Cardiac ventricle fibroblast (primary cell): ENCODE results near the gene PDCD11. TPM values are rescaled to one million over a fixed set of nuclear protein-coding genes. Genes with fewer than 3 reads are reported as not detected.

ENCODE experiments used
- total RNA-seq: library from RNA; depleted of rRNA; stranded (reverse); fragments of >200 nt; gene quantifications from 2 replicates; pipeline ENCODE4 v1.2.3, GENCODE V29; 2015

Gene PDCD11, protein sequence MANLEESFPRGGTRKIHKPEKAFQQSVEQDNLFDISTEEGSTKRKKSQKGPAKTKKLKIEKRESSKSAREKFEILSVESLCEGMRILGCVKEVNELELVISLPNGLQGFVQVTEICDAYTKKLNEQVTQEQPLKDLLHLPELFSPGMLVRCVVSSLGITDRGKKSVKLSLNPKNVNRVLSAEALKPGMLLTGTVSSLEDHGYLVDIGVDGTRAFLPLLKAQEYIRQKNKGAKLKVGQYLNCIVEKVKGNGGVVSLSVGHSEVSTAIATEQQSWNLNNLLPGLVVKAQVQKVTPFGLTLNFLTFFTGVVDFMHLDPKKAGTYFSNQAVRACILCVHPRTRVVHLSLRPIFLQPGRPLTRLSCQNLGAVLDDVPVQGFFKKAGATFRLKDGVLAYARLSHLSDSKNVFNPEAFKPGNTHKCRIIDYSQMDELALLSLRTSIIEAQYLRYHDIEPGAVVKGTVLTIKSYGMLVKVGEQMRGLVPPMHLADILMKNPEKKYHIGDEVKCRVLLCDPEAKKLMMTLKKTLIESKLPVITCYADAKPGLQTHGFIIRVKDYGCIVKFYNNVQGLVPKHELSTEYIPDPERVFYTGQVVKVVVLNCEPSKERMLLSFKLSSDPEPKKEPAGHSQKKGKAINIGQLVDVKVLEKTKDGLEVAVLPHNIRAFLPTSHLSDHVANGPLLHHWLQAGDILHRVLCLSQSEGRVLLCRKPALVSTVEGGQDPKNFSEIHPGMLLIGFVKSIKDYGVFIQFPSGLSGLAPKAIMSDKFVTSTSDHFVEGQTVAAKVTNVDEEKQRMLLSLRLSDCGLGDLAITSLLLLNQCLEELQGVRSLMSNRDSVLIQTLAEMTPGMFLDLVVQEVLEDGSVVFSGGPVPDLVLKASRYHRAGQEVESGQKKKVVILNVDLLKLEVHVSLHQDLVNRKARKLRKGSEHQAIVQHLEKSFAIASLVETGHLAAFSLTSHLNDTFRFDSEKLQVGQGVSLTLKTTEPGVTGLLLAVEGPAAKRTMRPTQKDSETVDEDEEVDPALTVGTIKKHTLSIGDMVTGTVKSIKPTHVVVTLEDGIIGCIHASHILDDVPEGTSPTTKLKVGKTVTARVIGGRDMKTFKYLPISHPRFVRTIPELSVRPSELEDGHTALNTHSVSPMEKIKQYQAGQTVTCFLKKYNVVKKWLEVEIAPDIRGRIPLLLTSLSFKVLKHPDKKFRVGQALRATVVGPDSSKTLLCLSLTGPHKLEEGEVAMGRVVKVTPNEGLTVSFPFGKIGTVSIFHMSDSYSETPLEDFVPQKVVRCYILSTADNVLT (N-terminal part only)
- total RNA-seq, result 18.3 and 18.5 TPM in 2 replicates

DNA sequence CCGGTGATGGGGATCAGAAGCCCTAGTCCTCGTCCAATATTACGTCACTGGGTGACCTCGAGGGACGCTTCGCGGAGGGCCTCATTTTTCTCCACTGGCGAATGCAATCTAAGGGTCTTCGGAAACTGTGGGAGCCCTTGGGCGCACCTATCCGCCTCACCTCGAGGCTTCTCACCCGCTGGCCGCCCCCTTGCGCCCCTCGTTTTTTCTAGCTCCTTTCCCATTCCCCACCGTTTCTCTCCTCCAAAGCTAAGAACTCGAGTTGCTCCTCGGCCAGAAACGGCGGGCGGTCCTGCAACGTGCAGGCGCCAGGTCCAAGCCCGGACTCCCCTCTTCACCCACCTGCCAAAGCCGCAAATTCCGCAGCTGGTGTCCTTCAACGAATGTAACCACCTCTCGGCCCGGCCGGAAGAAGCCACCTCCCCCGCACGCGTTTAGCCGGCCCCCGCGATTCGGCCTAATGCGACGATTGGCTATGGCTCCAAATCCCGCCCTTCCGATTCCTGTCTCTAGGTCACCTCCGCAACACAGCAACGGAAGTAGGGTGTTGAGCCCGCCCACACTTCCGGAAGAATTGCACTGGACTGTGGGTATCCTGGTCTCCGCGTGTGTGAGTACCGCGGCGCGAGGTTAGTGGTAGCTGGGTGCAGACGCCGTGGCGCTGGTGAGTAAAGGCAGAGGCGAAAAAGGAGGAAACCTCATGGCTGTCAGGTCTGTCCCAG, at the start of gene PDCD11, which contains the start of gene ATP5MK:
Gene PDCD11 (plus strand): TSS at position 560 of the 722 bp plus-strand sequence. CDS start 1,801 bp downstream, outside the sequence.
Gene ATP5MK (minus strand): TSS at position 409 of the 722 bp plus-strand sequence. CDS start 4,018 bp downstream, outside the sequence.

DNA sequence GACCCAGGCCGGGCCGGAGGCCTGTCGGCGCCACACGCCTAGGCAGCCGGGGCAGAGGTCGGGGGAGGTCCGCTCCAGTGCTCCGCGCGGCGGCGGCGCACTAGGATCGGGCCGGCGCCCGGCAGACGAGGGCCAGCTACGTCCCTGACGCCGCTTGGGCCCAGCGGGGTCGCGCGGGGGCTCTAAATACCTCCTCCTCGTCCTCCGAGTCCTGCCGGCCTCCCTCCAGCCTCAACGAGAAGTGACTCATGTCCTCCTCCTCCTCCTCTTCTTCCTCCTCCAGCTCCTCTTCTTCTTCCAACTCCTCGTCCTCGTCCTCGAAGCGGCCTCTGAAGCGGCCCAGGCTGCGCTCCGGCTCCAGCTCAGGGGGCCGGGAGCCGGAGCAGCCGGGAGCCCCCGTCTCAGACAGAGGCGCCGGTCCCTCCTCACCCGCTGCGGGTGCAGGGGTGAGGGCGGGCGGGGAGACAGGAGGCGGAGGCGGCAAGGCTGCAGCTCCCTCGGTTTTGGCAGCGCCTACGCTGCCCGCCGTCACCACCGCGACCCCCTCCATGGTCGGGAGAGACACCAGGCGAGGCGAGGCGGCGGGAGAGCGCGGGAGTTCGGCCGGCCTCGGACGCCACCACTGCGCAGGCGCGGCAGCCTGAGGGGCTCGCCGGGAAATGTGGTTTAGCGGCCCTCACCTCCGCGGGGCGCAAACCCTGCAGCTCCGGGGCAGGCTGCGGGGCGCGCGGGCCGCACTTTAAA, 45.7 kb upstream of the PDCD11 start, which contains the start of gene PCGF6:
Gene PCGF6 (minus strand): TSS at position 624 of the 744 bp plus-strand sequence. CDS start 74 bp downstream, at position 550.

DNA sequence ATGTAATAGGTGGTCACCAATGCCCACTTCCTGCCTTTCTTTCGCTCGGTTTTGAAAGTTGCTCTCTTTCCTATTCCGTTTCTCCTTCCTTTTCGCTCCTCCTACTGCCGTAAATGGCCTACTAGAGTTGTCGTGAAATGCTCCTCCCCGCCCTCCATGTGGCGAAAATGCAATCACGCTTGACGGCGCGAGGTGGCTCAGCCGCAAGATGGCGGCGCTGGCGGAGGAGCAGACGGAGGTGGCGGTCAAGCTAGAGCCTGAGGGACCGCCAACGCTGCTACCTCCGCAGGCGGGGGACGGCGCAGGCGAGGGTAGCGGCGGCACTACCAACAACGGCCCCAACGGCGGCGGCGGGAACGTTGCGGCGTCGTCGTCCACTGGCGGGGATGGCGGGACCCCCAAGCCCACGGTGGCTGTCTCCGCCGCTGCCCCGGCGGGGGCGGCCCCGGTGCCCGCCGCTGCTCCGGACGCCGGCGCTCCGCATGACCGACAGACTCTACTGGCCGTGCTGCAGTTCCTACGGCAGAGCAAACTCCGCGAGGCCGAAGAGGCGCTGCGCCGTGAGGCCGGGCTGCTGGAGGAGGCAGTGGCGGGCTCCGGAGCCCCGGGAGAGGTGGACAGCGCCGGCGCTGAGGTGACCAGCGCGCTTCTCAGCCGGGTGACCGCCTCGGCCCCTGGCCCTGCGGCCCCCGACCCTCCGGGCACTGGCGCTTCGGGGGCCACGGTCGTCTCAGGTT, 28.5 kb upstream of the PDCD11 start, which contains the start of gene TAF5:
Gene TAF5 (plus strand): TSS at position 195 of the 737 bp plus-strand sequence. CDS start 14 bp downstream, at position 209.

DNA sequence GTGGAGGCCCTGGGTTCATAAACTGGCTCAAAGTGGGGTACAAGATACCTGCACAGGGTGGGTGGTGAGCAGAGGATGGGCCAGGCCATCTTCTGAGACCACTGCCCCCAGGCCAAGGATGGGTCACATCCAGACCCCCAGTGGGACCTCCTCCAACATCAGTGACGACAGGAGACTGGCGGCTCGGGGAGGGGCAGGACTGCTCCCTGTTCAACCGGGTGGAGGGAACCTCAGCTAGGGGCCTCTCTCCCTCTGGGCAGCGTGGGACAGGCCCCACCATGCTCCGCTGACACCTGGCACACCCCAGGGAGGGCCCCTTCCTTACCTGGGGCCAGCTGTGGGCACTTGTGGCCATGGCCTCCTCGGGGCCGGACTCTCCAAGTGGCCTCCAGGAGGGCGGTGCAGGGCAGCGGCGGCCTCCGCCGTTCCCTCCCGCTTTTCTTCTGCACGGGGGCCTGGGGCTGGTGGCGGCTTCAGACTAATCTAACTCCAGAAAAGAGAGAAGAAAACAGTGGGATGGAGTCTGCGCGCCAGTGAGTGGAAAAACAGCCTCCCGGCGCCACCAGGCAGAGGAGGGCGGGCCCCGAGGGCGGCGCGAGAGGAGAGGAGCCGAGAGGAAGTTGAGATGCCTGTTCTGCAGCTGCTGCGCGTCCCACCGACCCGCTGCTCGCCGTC, 55.5 kb downstream of the PDCD11 start, which contains the start of gene CALHM2:
Gene CALHM2 (minus strand): TSS at position 540 of the 675 bp plus-strand sequence. CDS start 2,429 bp downstream, outside the sequence.

DNA sequence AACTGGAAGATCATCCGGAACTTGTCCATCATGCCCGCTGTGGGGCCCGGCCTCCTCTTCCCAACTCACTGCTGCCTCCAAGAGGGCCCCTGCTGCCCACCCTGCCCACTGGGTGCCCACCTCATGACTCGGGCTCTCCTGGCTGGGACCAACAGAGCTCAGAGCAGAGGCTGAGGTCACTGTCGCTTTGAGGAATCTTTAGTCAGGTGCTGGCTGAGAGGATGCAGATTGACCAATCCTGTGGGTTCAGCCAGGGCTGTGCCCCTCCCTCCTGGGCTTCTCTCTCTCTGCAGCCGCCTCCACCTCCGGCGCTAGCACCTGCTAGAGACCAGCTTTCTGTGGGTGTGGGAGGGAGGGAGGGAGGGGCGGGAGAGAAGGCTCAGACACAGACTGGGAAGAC, 62.3 kb downstream of the PDCD11 start, which contains the start of gene CALHM1:
Gene CALHM1 (minus strand): TSS at position 181 of the 400 bp plus-strand sequence. CDS start 149 bp downstream, at position 32.

DNA sequence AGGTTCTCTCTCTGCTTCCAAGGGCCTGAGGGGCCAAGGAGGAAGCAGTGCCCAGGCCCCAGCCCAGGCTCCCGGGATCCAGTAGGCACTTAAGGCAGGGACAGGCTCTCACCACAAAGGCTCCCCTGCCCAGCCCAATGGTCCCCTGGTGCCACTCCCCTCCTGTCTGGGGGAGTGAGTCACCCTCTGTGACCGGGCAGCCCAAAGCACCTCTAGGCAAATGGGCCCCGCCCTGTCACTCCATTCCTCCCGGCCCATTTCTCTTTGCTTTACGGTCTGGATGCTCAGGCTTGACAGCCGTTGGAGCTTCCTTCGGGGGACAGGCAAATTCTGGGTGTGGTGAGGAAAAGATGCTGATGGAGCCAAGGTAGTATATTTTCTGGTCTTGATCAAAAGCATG, 82.7 kb downstream of the PDCD11 start, which contains the start of gene CALHM3:
Gene CALHM3 (minus strand): TSS at position 106 of the 400 bp plus-strand sequence. CDS start 208 bp downstream, outside the sequence.

DNA sequence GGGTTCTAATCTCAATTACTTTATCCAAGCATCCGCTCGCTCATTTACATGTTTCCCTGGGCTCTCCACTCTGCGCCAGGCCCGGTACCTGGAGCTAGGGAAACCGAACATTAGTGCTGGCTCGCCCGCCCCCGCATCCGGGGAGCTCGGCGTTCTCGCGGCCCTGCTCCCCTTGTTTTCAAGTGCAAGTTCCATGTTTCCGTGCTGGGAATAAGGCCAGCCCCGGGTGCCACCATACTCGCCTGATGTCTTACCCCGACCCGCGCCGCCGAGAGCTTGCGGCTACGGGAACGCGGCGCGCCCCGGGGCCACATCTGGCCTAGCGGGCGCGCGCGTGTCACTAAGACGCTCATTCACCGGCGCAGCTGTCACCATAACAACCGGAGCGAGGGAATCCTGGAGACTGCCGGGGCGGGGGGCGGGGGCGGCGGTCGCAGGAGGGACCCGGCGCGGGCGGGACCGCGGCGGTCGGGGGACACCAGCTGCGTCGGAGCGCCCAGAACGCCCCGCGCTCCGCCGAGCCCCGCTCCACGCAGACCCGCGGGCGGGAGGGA, 97.0 kb downstream of the PDCD11 start, which contains the start of gene NEURL1:
Gene NEURL1 (plus strand): TSS at position 344 of the 554 bp plus-strand sequence. CDS start 683 bp downstream, outside the sequence.

Other genes starting within 250 kb of the PDCD11 start
- 55.4 and 101 TPM in 2 replicates for gene NT5C2, start 203.4 kb upstream of the PDCD11 start, total RNA-seq
- gene RPEL1, start 150.7 kb upstream of the PDCD11 start, total RNA-seq, result not detected in 2 replicates
- gene INA, start 119.5 kb upstream of the PDCD11 start, total RNA-seq, result 0.12 and 0.59 TPM in 2 replicates
- 8.2 and 11.5 TPM in 2 replicates for gene PCGF6, start 45.5 kb upstream of the PDCD11 start, total RNA-seq
- gene TAF5, start 28.6 kb upstream of the PDCD11 start, total RNA-seq, result 3.1 and 3.2 TPM in 2 replicates
- gene ATP5MK, start 151 bp upstream of the PDCD11 start, total RNA-seq, result 269 and 308 TPM in 2 replicates
- gene CALHM2, start 55.7 kb downstream of the PDCD11 start, total RNA-seq, result 124 and 125 TPM in 2 replicates
- not detected in 2 replicates for gene CALHM1, start 62.3 kb downstream of the PDCD11 start, total RNA-seq
- not detected in 2 replicates for gene CALHM3, start 82.6 kb downstream of the PDCD11 start, total RNA-seq
- 0.12 and 0.68 TPM in 2 replicates for gene NEURL1, start 97.1 kb downstream of the PDCD11 start, total RNA-seq